NT2/D1 (cell line): ENCODE measurements around the gene ACLY.

Source experiments
- YY1 ChIP-seq: IDR thresholded peaks from 2 replicates; pipeline ENCODE4 v1.6.1; 2011; ENCODE audit not compliant: insufficient read length, insufficient read depth
- ZNF274 ChIP-seq: IDR thresholded peaks from 2 replicates; pipeline ENCODE4 v1.6.1; 2011; ENCODE audit warnings: mild to moderate bottlenecking, low read depth, low read length

- no peak for TF ChIP-seq ZNF274
- TF ChIP-seq YY1: no peak
Measured at GRCh38 chr17:41893384-41893783, 25.4 kb downstream of the ACLY start.
